ENCODE results near the gene IFT80. TPM values are rescaled to one million over a fixed set of nuclear protein-coding genes. Genes with fewer than 3 reads are reported as not detected.

Gene IFT80
- total and polyA plus RNA-seq, 2 of the 4 experiments (the other 2 are of a cell fraction): 15.2 to 16.8 TPM

- no peak for DNase-seq
Observed at GRCh38 chr3:160444411-160444810, 45.4 kb upstream of the IFT80 start.

More at GRCh38 chr3:160444411-160444810, 45.4 kb upstream of the IFT80 start:
- Histone ChIP-seq H2AK9ac (replicated peaks; ENCODE audit: low read depth, low read length, poor library complexity) (no peak overlapping the region), H3K27me3 (ENCODE audit: control insufficient read depth, insufficient read depth, low read length) (no peaks in the 10 kb centered on the region), H3K9me1 (ENCODE audit: insufficient read depth, low read length) (peaks cover 3% of the 10 kb centered on the region; the same call in 1 of the 2 replicates), H2AFZ (replicated peaks; ENCODE audit: low read length, poor library complexity) (no peak overlapping the region), H2AK5ac (ENCODE audit: low read depth, low read length) (no peak overlapping the region), H3K4me1 (ENCODE audit: control insufficient read depth, insufficient read depth, low read length) (peaks cover 4% of the 10 kb centered on the region; the same call in 1 of the 2 replicates), H4K91ac (ENCODE audit: insufficient read depth, low read depth, low read length) (no peak overlapping the region), H3K27ac (ENCODE audit: insufficient read depth, low read length) (no peak overlapping the region), H2BK5ac (ENCODE audit: low read depth, low read length, poor library complexity, severe bottlenecking) (peak overlapping the region; percentile 38), H3K4ac (ENCODE audit: low read depth, low read length) (no peak overlapping the region), H2BK15ac (ENCODE audit: low read depth, low read length) (no peak overlapping the region), H3K4me2 (ENCODE audit: low read depth, low read length) (no peak overlapping the region; the same call in 1 of the 2 replicates), H3K36me3 (ENCODE audit: control insufficient read depth, insufficient read depth, low read length) (peaks cover 5% of the 10 kb centered on the region), H3K4me3 (ENCODE audit: insufficient read depth, low read depth, low read length) (no peak overlapping the region), H4K5ac (ENCODE audit: low read depth, low read length) (peak overlapping the region; percentile 24; the same call in 1 of the 2 replicates), H4K20me1 (ENCODE audit: insufficient read depth, low read length) (peaks cover 7% of the 10 kb centered on the region; the same call in 1 of the 2 replicates), H3K14ac (replicated peaks; ENCODE audit: low read depth, low read length) (0 out of 2 replicates have a peak overlapping the region, but pooled peaks have one; percentile 16), H3K9ac (ENCODE audit: low read depth, low read length) (no peak overlapping the region), H4K8ac (ENCODE audit: low read depth in 2 of 2, low read length in 2 of 2) (peak overlapping the region in 1 of 2 experiments; percentile 31; a peak in 1 of 4 replicates), H2BK120ac (ENCODE audit: low read depth, low read length) (no peak overlapping the region), H3K18ac (ENCODE audit: low read depth, low read length) (no peak overlapping the region), H3K23ac (ENCODE audit: low read depth, low read length) (peak overlapping the region; percentile 23; the same call in 1 of the 2 replicates), H3K9me3 (ENCODE audit: control insufficient read depth, insufficient read depth, low read length) (no peaks in the 10 kb centered on the region), H3K79me1 (ENCODE audit: low read depth in 1 of 2, low read length in 2 of 2) (peaks cover 6 to 34% of the 10 kb centered on the region in 2 experiments; a peak in 2 of 4 replicates), H2BK20ac (ENCODE audit: low read depth, low read length) (no peak overlapping the region), H3K56ac (ENCODE audit: extremely low read depth, insufficient read depth, low read length) (no peak overlapping the region)
- in situ Hi-C loops (cut with MboI; ENCODE audit: low sequenced_read_pairs) (no loop called here), intact Hi-C loops (cut with micrococcal nuclease) (no loop called here), dilution Hi-C loops (cut with HindIII; ENCODE audit: low sequenced_read_pairs, unreplicated experiment) (no loop called here)
- TF ChIP-seq RAD21 (IDR thresholded peaks at IDR 0.05; ENCODE audit: low read length): no peak
- TF ChIP-seq CHD1 (IDR thresholded peaks at IDR 0.05; ENCODE audit: low read depth, low read length): no peak
- peak; percentile 65 for TF ChIP-seq USF2 (IDR thresholded peaks at IDR 0.05; ENCODE audit: low read depth, low read length)
- WGBS, 2 experiments (ENCODE audit: extremely low coverage in 2 of 2, insufficient read length in 1 of 2): 100% methylated on average over 1 of the region's 1 CpG; no CpG with 5 or more reads in 1 of the 2 experiments
- ChIA-PET CTCF (no interaction called here), POLR2A (ENCODE audit: unreplicated experiment) (no interaction called here)
- ATAC-seq (ENCODE audit: low read depth): no peak
- BruUV-seq (replicated peaks): no TSS peak
